ENCODE data around the gene ZNRF4. TPM values are rescaled to one million over a fixed set of nuclear protein-coding genes. Genes with fewer than 3 reads are reported as not detected.

The ZNRF4 gene
- total and polyA plus RNA-seq, 2 donors (not counting 3 experiments of a cell fraction or from before 2014, with no cell fraction given), result not detected

DNA sequence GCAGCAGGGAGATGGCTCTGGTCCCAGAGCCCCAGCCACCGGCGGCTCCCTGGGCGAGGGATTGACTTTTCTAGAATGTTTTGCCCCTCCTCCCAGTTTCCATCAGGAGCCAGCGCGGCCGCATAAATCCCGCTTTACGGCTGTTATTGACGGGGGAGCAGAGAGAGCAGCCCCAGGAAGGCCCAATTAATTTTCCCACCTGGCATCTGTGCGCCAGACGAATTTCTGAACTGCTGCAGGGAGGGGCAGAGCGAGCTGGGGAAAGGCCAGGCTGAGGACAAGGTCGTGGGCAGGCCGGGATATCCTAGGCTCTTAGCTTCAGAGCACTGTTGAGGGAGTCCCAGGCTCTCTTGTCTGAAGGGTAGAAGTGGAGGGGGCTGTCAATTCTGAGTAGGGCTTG, 24.7 kb downstream of the ZNRF4 start:
- BruUV-seq (replicated peaks), result no TSS peak

More for the DNA sequence above, 24.7 kb downstream of the ZNRF4 start:
- no peaks in the 10 kb centered on the region for H3K9me3 ChIP-seq (replicated peaks; ENCODE audit: control insufficient read depth, insufficient read depth, low read length)
- no peak overlapping the region for H3K9ac ChIP-seq (replicated peaks; ENCODE audit: extremely low read depth, insufficient read depth, low read length)
- no peaks in the 10 kb centered on the region for H3K79me2 ChIP-seq (ENCODE audit: control insufficient read depth, insufficient read depth, low read length)
- H3K9me1 ChIP-seq (replicated peaks; ENCODE audit: control insufficient read depth, extremely low read depth, insufficient read depth, low read length), result no peaks in the 10 kb centered on the region
- H4K20me1 ChIP-seq (replicated peaks; ENCODE audit: control insufficient read depth, extremely low read depth, insufficient read depth, low read length), result no peaks in the 10 kb centered on the region
- no peak overlapping the region for H3K27ac ChIP-seq (ENCODE audit: insufficient read depth, low read depth, low read length)
- FAIRE-seq, result no peak
- ChIA-PET POLR2A (no interaction called here), CTCF (interaction anchor here (0.6 to 1.9 kb wide), 4 partner anchors 8 to 432 kb away, joined by 3 to 12 read pairs (median 4); no protein-coding TSS in a partner anchor)
- H3K36me3 ChIP-seq (ENCODE audit: control insufficient read depth in 2 of 2, extremely low read depth in 1 of 2, insufficient read depth in 2 of 2, low read length in 2 of 2), result no peaks in the 10 kb centered on the region
- no peak for DNase-seq (ENCODE audit: low read depth, low spot score)
- dilution Hi-C loops (cut with MboI; ENCODE audit: extremely low pct_ligation_motif_present, low sequenced_read_pairs) (loop anchor here (25.0 kb wide), 1 partner anchor 118 kb away; no protein-coding TSS in a partner anchor), intact Hi-C loops (cut with micrococcal nuclease) (no loop called here)
- H3K4me2 ChIP-seq (ENCODE audit: insufficient read depth, low read length), result no peak overlapping the region
- H3K4me1 ChIP-seq (ENCODE audit: control insufficient read depth, extremely low read depth, insufficient read depth, low read length), result no peaks in the 10 kb centered on the region
- no peak overlapping the region for H3K4me3 ChIP-seq (replicated peaks in 1 of 3; ENCODE audit: insufficient read depth in 1 of 3, low read depth in 1 of 3, low read length in 3 of 3)
- no peak overlapping the region for H2AFZ ChIP-seq (ENCODE audit: low read depth, low read length)
- TF ChIP-seq GATA2 (IDR thresholded peaks at IDR 0.05; ENCODE audit: insufficient read depth, insufficient read length, low read depth, low read length) (no peak), POLR2AphosphoS5 (IDR thresholded peaks at IDR 0.05; ENCODE audit: insufficient read depth, low read depth, low read length) (no peak), FOS (IDR thresholded peaks at IDR 0.05; ENCODE audit: borderline replicate concordance, insufficient read depth, low read length) (no peak), POLR2A (IDR thresholded peaks at IDR 0.05; ENCODE audit: low read depth, low read length) (no peak), EZH2 (IDR thresholded peaks at IDR 0.05; ENCODE audit: borderline replicate concordance, low read depth, low read length, severe bottlenecking) (no peak), MYC (IDR thresholded peaks at IDR 0.05; ENCODE audit: low read depth, low read length) (no peak), JUN (IDR thresholded peaks at IDR 0.05; ENCODE audit: borderline replicate concordance, insufficient read depth, insufficient read length, low read depth) (no peak)
- TF ChIP-seq, protein P1, sequence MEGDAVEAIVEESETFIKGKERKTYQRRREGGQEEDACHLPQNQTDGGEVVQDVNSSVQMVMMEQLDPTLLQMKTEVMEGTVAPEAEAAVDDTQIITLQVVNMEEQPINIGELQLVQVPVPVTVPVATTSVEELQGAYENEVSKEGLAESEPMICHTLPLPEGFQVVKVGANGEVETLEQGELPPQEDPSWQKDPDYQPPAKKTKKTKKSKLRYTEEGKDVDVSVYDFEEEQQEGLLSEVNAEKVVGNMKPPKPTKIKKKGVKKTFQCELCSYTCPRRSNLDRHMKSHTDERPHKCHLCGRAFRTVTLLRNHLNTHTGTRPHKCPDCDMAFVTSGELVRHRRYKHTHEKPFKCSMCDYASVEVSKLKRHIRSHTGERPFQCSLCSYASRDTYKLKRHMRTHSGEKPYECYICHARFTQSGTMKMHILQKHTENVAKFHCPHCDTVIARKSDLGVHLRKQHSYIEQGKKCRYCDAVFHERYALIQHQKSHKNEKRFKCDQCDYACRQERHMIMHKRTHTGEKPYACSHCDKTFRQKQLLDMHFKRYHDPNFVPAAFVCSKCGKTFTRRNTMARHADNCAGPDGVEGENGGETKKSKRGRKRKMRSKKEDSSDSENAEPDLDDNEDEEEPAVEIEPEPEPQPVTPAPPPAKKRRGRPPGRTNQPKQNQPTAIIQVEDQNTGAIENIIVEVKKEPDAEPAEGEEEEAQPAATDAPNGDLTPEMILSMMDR (IDR thresholded peaks at IDR 0.05; ENCODE audit: extremely low read depth in 1 of 2, insufficient read depth in 1 of 2, low read depth in 1 of 2, low read length in 2 of 2), result no peak
- TF ChIP-seq, protein P2, sequence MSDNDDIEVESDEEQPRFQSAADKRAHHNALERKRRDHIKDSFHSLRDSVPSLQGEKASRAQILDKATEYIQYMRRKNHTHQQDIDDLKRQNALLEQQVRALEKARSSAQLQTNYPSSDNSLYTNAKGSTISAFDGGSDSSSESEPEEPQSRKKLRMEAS (IDR thresholded peaks at IDR 0.05; ENCODE audit: insufficient read depth, insufficient read length), result no peak
- peaks cover 0 to 5% of the 10 kb centered on the region in 2 experiments for H3K27me3 ChIP-seq (ENCODE audit: control insufficient read depth in 2 of 2, insufficient read depth in 2 of 2, low read length in 2 of 2)
